ENCODE results near the gene STARD10. TPM values are rescaled to one million over a fixed set of nuclear protein-coding genes. Genes with fewer than 3 reads are reported as not detected.

The STARD10 gene
- total RNA-seq, 4 donors from 2014 or later: 26.6 to 75.4 (median 58.1) TPM

GRCh38 chr11:72727521-72727920 is 66.3 kb downstream of the STARD10 start:
- TF ChIP-seq EP300 (IDR thresholded peaks at IDR 0.05) (no peak), CTCF (IDR thresholded peaks at IDR 0.05) (no peak), POLR2AphosphoS5 (IDR thresholded peaks at IDR 0.05) (no peak), POLR2A (IDR thresholded peaks at IDR 0.05; ENCODE audit: low read depth) (no peak)
- no peaks in the 10 kb centered on the region for H3K27me3 ChIP-seq
- 73% methylated on average over 4 of the region's 4 CpGs for WGBS
- H3K36me3 ChIP-seq: peaks cover 0 to 17% (median 4%) of the 10 kb centered on the region in 4 donors
- peaks cover 12 to 38% (median 27%) of the 10 kb centered on the region in 4 donors for H3K4me1 ChIP-seq
- H3K27ac ChIP-seq (replicated peaks in 1 of 4): no peak overlapping the region
- no peak overlapping the region for H3K4me3 ChIP-seq
- no peak for DNase-seq (ENCODE audit: extremely low spot score)
- no peaks in the 10 kb centered on the region for H3K9me3 ChIP-seq
- intact Hi-C loops (cut with DNase I): loop anchor here (10.0 kb wide), 1 partner anchor 447 kb away; no protein-coding TSS in a partner anchor

GRCh38 chr11:72726266-72727220 is 67.3 kb downstream of the STARD10 start:
- Histone ChIP-seq H3K9me3 (no peaks in the 10 kb centered on the region), H3K4me3 (no peak overlapping the region), H3K4me1 (peaks cover 13 to 44% (median 30%) of the 10 kb centered on the region in 4 donors), H3K36me3 (peaks cover 0 to 17% (median 4%) of the 10 kb centered on the region in 4 donors), H3K27me3 (no peaks in the 10 kb centered on the region), H3K27ac (replicated peaks in 1 of 4) (no peak overlapping the region)
- no peak for DNase-seq (ENCODE audit: extremely low spot score)
- TF ChIP-seq EP300 (IDR thresholded peaks at IDR 0.05) (no peak), CTCF (IDR thresholded peaks at IDR 0.05) (no peak), POLR2A (IDR thresholded peaks at IDR 0.05; ENCODE audit: low read depth) (no peak), POLR2AphosphoS5 (IDR thresholded peaks at IDR 0.05) (no peak)
- intact Hi-C loops (cut with DNase I): loop anchor here (10.0 kb wide), 1 partner anchor 448 kb away; no protein-coding TSS in a partner anchor
- 87% methylated on average over 27 of the region's 40 CpGs for WGBS

GRCh38 chr11:72725724-72726028 is 68.2 kb downstream of the STARD10 start:
- WGBS: 80% methylated on average over 4 of the region's 4 CpGs

GRCh38 chr11:72724851-72725723 is 68.8 kb downstream of the STARD10 start:
- Histone ChIP-seq H3K36me3 (peaks cover 0 to 14% (median 4%) of the 10 kb centered on the region in 4 donors), H3K4me3 (no peak overlapping the region), H3K9me3 (no peaks in the 10 kb centered on the region), H3K27me3 (no peaks in the 10 kb centered on the region), H3K27ac (replicated peaks in 1 of 4) (peak overlapping the region in 1 of 4 donors; percentile 3), H3K4me1 (peaks cover 23 to 58% (median 44%) of the 10 kb centered on the region in 4 donors)
- TF ChIP-seq POLR2AphosphoS5 (IDR thresholded peaks at IDR 0.05): peak; percentile 26 to 46
- no peak for TF ChIP-seq POLR2A (IDR thresholded peaks at IDR 0.05; ENCODE audit: low read depth)
- TF ChIP-seq EP300 (IDR thresholded peaks at IDR 0.05): no peak
- peak; percentile 78 to 94 (median 94) for TF ChIP-seq CTCF (IDR thresholded peaks at IDR 0.05)
- intact Hi-C loops (cut with DNase I): loop anchor here (1.0 to 10.0 kb wide), 3 partner anchors 68 to 450 kb away; partner anchors contain the start of gene ATG16L2
- WGBS: 45% methylated on average over 8 of the region's 9 CpGs
- DNase-seq (ENCODE audit: extremely low spot score): no peak

More at GRCh38 chr11:72725724-72726028, 68.2 kb downstream of the STARD10 start:
- no peak overlapping the region for H3K27ac ChIP-seq (replicated peaks in 1 of 4)
- H3K36me3 ChIP-seq: peaks cover 0 to 14% (median 4%) of the 10 kb centered on the region in 4 donors
- TF ChIP-seq POLR2AphosphoS5 (IDR thresholded peaks at IDR 0.05): no peak
- no peak overlapping the region for H3K4me3 ChIP-seq
- peaks cover 18 to 52% (median 38%) of the 10 kb centered on the region in 4 donors for H3K4me1 ChIP-seq
- no peak for DNase-seq (ENCODE audit: extremely low spot score)
- H3K27me3 ChIP-seq: no peaks in the 10 kb centered on the region
- intact Hi-C loops (cut with DNase I): loop anchor here (1.0 to 10.0 kb wide), 2 partner anchors 68 to 449 kb away; no protein-coding TSS in a partner anchor
- no peaks in the 10 kb centered on the region for H3K9me3 ChIP-seq
